HG03565 (cell line): ENCODE data around the gene PKD1.
"Not testable (repeated sequence)": the region's sequence is repeated elsewhere in the genome, so short reads cannot be mapped to it uniquely, and the experiment has no call there.

Experiments used
- ATAC-seq: cut with Tn5 transposase; IDR thresholded peaks from one replicate; pipeline ENCODE4 v1.9.1; 2021; ENCODE audit warnings: mild to moderate bottlenecking, moderate library complexity; ENCODE audit not compliant: unreplicated experiment

PKD1 gene

GRCh38 chr16:2152695-2153506, 17.2 kb upstream of the PKD1 start:
- no peak for ATAC-seq

DNA sequence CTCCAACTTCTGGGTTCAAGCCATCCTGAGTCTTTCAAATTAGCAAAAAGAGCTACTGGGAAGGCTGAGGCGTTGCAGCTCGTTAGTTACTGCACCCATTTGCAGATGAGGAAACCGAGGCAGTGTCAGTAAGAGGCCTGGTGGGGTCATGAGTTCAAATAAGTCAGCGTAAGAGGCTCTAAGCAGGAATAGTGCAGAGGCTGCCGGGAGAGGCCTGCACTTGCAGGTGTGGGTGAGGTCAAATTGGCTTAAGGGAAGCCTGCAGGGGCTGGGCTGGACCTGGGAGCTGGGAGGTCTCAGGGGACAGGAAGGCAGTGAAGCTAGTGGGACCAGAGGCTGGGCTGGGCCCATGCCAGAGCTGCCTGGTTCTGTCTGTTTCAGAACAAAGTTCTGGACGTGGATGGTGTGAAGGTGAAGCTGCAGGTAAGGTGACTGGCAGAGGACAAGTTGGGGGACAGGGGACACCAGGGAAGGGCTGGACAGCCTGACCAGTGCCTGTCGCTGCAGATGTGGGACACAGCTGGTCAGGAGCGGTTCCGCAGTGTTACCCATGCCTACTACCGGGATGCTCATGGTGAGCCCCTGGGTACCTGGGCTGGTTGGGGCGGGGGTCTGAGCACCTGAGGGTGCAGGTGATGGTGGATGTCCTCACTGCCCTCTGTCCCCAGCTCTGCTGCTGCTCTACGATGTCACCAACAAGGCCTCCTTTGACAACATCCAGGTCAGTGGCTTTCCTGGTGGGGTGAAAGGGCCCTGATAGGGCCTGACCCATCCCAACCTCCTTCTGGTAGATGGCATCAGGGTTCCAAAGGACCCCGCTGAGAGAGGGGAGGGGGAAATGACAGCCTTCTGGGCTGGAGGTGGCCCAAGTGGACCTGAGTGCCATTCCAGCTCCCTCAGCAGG, 15.7 kb upstream of the PKD1 start:
- ATAC-seq, result no peak

GRCh38 chr16:2150418-2151187, 14.9 kb upstream of the PKD1 start:
- no peak for ATAC-seq

DNA sequence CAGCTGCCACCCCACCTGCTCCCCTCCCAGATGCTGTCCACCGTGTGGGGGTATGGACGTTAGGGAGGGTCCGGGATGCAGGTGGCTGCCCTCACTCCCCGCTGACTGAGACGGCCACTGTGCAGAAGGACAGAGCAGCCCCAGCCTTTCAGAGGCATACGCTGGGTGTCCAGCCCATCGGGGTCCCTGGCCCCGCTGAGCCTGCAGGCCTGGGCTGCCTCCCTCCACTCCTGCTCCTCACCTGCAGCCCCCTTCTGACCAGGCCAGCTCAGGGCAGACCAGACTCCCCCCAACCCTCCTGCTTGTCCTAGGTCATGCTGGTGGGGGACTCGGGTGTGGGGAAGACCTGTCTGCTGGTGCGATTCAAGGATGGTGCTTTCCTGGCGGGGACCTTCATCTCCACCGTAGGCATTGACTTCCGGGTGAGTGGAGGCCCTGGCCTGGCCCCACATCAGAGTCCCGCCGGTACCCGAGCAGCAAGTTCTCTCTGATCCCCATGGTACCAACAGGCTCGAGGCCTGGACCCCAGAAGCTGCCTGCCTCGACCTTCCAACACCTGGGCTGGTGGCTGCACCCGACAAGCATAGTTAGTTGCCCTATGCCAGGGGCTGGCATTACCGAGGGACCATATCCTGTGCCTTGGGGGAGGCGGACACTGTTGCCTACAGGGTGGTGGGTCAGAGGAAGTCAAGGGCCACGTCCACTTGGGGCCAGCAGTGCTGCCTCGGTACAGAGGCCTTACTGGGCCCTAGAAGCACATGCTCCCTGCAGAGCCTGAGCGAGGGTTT, 14.1 kb upstream of the PKD1 start:
- no peak for ATAC-seq

DNA sequence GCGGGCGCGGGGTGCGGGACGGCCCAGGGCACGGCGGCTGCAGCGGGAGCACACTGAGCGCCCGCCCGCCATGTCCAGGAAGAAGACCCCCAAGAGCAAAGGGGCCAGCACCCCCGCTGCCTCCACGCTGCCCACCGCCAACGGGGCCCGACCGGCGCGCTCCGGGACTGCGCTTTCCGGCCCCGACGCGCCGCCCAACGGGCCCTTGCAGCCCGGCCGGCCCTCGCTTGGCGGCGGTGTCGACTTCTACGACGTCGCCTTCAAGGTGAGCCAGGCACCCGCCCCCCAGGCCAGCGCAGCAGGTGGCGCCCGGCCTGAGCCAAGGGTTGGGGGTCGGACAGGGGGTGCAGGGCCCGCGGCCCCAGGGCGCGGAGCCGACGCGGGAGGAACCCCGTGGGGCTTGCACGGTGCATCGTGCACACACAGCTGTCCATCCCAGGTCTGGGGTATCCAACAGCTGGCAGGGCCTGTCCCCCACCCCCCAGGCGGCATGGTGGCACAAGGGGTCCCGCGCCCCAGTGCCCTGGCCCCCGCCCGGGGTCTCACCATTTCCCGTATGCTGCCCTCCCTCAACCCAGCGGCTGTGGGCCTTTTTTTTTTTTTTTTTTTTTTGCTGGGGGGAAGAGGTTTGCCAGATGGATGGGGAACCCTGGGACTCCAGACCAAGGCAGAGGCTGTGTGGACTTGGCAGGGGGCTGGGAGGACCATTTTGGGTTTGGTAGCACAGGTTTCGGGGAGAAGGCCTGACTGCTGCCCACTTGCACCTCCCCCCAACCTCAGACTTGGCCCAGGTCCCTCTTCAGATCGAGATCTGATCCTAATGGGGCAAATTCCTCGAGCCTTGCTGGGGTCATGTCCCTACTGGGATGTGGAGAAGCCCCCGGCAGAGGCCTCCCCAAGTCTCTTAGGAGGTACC, 13.3 kb upstream of the PKD1 start:
- ATAC-seq, result no peak

GRCh38 chr16:2147981-2148671, 12.4 kb upstream of the PKD1 start, which contains the start of gene RAB26:
TSS of gene RAB26 (plus strand) at chr16:2148625. CDS start at chr16:2148784, 159 bp downstream.
- no peak for ATAC-seq

- ATAC-seq, result no peak
Measured at GRCh38 chr16:2147378-2147777, 11.7 kb upstream of the PKD1 start.

- ATAC-seq, result no peak
Measured at GRCh38 chr16:2145843-2146242, 10.1 kb upstream of the PKD1 start.

GRCh38 chr16:2143878-2144485, 8.3 kb upstream of the PKD1 start:
- ATAC-seq, result no peak

- no peak for ATAC-seq
Measured at GRCh38 chr16:2142942-2143877, 7.5 kb upstream of the PKD1 start.

DNA sequence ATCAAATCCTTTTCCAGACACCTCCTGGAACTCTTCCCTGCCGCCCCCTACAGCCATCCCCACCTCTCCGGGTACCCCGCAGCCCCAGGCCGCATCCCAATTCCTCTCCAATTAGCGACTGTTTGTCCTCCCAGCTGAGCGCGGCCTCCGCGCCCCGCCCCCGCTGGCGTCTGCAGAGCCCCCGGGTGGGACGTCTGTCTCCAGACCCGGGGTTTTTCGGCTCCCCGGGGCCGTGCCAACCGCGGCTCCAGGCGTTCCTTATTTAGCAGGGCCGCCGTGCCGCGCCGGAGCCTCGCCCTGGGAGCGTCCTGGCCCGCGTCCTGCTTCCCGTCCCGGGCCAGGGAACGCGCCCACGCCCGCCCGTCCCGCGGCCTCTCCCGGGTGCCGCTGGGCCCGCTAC, 627 bp downstream of the PKD1 start:
- not testable (repeated sequence) for ATAC-seq

GRCh38 chr16:2133797-2134196, 1.9 kb downstream of the PKD1 start:
- not testable (repeated sequence) for ATAC-seq

- not testable (repeated sequence) for ATAC-seq
Measured at GRCh38 chr16:2129890-2130447, 5.7 kb downstream of the PKD1 start.

- not testable (repeated sequence) for ATAC-seq
Measured at GRCh38 chr16:2129251-2129650, 6.4 kb downstream of the PKD1 start.

- ATAC-seq, result not testable (repeated sequence)
Measured at GRCh38 chr16:2127630-2128280, 7.9 kb downstream of the PKD1 start.

DNA sequence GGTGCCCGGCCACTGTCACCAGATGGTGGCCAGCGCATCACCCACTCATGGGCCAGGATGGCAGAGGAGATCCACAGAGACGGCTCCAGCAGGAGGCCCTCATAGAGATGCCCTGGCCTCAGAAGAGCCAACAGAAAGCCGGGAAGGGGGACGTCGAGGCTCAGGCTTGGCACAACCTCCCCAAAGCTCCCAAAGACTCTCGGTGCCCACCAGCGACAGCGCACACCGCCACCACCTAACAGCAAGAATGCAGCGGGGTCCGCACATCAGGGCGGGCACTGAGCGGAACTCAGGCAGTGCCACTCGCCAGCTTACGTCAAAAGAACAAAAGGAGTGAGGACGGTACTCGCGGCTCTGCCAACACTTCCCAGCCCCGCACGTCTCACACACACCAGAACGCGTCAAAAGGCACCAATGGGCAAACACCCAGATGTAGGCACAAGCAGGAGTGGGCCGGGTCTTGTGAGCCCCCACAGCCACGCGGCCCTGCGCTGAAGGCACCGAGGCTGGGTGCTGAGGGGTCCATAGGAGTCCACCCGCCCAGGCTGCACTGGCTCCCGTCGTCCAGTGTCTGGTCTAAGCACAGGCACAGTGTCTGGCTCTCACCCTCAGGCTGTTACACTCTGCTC, 8.7 kb downstream of the PKD1 start:
- ATAC-seq, result not testable (repeated sequence)
